Mesendoderm (in vitro differentiated cells): ENCODE results near the gene ANXA9.

Experiments
- DNase-seq: peaks from one replicate; pipeline ENCODE4 v3.0.0; 2013
- H2AK5ac ChIP-seq: 2 replicates; pipeline ENCODE4 v1.6.1; 2013; ENCODE audit warnings: low read length, inconsistent platforms
- H2BK120ac ChIP-seq: 2 replicates; pipeline ENCODE4 v1.6.1; 2013; ENCODE audit warnings: low read depth, mild to moderate bottlenecking, low read length, moderate library complexity, mixed read lengths
- H2BK15ac ChIP-seq: replicated peaks from 2 replicates; pipeline ENCODE4 v1.6.1; 2013; ENCODE audit warnings: low read depth, mild to moderate bottlenecking, moderate library complexity
- H2BK5ac ChIP-seq: 2 replicates; pipeline ENCODE4 v1.6.1; 2013; ENCODE audit warnings: low read length, inconsistent platforms
- H3K18ac ChIP-seq: 2 replicates; pipeline ENCODE4 v1.6.1; 2013; ENCODE audit warnings: mild to moderate bottlenecking, low read length, mixed read lengths
- H3K23ac ChIP-seq: one replicate; pipeline ENCODE4 v1.6.1; 2013; ENCODE audit warnings: low read length
- H3K27ac ChIP-seq: 2 replicates; pipeline ENCODE4 v1.5.1; 2013; ENCODE audit warnings: low read depth, mild to moderate bottlenecking, inconsistent platforms, low read length, moderate library complexity
- H3K27me3 ChIP-seq: 2 replicates; pipeline ENCODE4 v1.6.1; 2013; ENCODE audit warnings: low read length, control low read depth, mild to moderate bottlenecking, inconsistent platforms; ENCODE audit not compliant: insufficient read depth, poor library complexity
- H3K36me3 ChIP-seq: 2 replicates; pipeline ENCODE4 v1.6.1; 2013; ENCODE audit warnings: low read length, inconsistent platforms; ENCODE audit not compliant: control insufficient read depth, insufficient read depth
- H3K4ac ChIP-seq: one replicate; pipeline ENCODE4 v1.6.1; 2013; ENCODE audit warnings: low read depth, mild to moderate bottlenecking, low read length, moderate library complexity
- H3K4me1 ChIP-seq: 2 replicates; pipeline ENCODE4 v1.6.1; 2013; ENCODE audit warnings: low read depth, low read length, inconsistent platforms; ENCODE audit not compliant: control insufficient read depth
- H3K4me2 ChIP-seq: 2 replicates; pipeline ENCODE4 v1.6.1; 2013; ENCODE audit warnings: low read length
- H3K4me3 ChIP-seq: 2 replicates; pipeline ENCODE4 v1.5.1; 2013; ENCODE audit warnings: mild to moderate bottlenecking, low read length
- H3K56ac ChIP-seq: one replicate; pipeline ENCODE4 v1.6.1; 2013; ENCODE audit warnings: low read length
- H3K79me1 ChIP-seq: 2 replicates; pipeline ENCODE4 v1.6.1; 2013; ENCODE audit warnings: low read length, inconsistent platforms
- H3K79me2 ChIP-seq: 2 replicates; pipeline ENCODE4 v1.6.1; 2013; ENCODE audit warnings: mild to moderate bottlenecking, low read length; ENCODE audit not compliant: control insufficient read depth, insufficient read depth
- H3K9ac ChIP-seq: 2 replicates; pipeline ENCODE4 v1.6.1; 2013; ENCODE audit warnings: low read length, inconsistent platforms
- H4K5ac ChIP-seq: one replicate; pipeline ENCODE4 v1.6.1; 2013; ENCODE audit warnings: low read length
- H4K8ac ChIP-seq: one replicate; pipeline ENCODE4 v1.6.1; 2013; ENCODE audit warnings: low read depth, mild to moderate bottlenecking, control low read depth, low read length, moderate library complexity
- WGBS: extraction: QIAGEN DNeasy Blood & Tissue Kit; methylation state at CpG from one replicate; pipeline ENCODE4 v1.1.7; 2013; ENCODE audit warnings: low lambda C conversion rate, missing lambda C conversion rate; ENCODE audit not compliant: insufficient coverage; ENCODE audit errors: extremely low coverage; 5-methylcytosine and 5-hydroxymethylcytosine counted together

The ANXA9 gene

GRCh38 chr1:150960646-150961045, 21.4 kb upstream of the ANXA9 start:
- H4K5ac ChIP-seq: no peak overlapping the region
- no peak overlapping the region for H3K4ac ChIP-seq
- no peak overlapping the region for H3K4me3 ChIP-seq
- WGBS: no CpG with 5 or more reads among the region's 7 CpGs
- no peaks in the 10 kb centered on the region for H3K79me2 ChIP-seq
- no peak overlapping the region for H2BK5ac ChIP-seq
- peaks cover 33% of the 10 kb centered on the region for H3K36me3 ChIP-seq
- no peak overlapping the region for H3K4me2 ChIP-seq
- no peak overlapping the region for H2BK15ac ChIP-seq
- no peak overlapping the region for H3K18ac ChIP-seq
- no peak overlapping the region for H2BK120ac ChIP-seq
- H2AK5ac ChIP-seq: no peak overlapping the region
- no peaks in the 10 kb centered on the region for H3K27me3 ChIP-seq
- no peak overlapping the region for H3K9ac ChIP-seq
- H3K79me1 ChIP-seq: no peaks in the 10 kb centered on the region
- H3K56ac ChIP-seq: no peak overlapping the region
- no peak overlapping the region for H3K27ac ChIP-seq
- DNase-seq: no peak
- H4K8ac ChIP-seq: no peak overlapping the region
- H3K4me1 ChIP-seq: no peaks in the 10 kb centered on the region
- H3K23ac ChIP-seq: no peak overlapping the region

- Histone ChIP-seq H3K9ac (no peak overlapping the region), H3K56ac (no peak overlapping the region), H3K23ac (no peak overlapping the region), H2AK5ac (no peak overlapping the region), H2BK5ac (no peak overlapping the region), H3K4ac (no peak overlapping the region), H3K18ac (no peak overlapping the region), H3K27ac (no peak overlapping the region), H3K4me1 (no peaks in the 10 kb centered on the region), H2BK120ac (no peak overlapping the region), H4K5ac (no peak overlapping the region), H3K27me3 (no peaks in the 10 kb centered on the region), H3K4me3 (no peak overlapping the region), H3K4me2 (no peak overlapping the region), H4K8ac (no peak overlapping the region), H3K79me1 (no peaks in the 10 kb centered on the region), H3K79me2 (no peaks in the 10 kb centered on the region), H3K36me3 (peaks cover 38% of the 10 kb centered on the region), H2BK15ac (no peak overlapping the region)
- no peak for DNase-seq
- no CpG with 5 or more reads among the region's 4 CpGs for WGBS
These were observed 20.3 kb upstream of the ANXA9 start for GRCh38 chr1:150961756-150962155.

GRCh38 chr1:150963321-150964163, 18.6 kb upstream of the ANXA9 start:
- no peak overlapping the region for H3K4ac ChIP-seq
- no peak overlapping the region for H3K23ac ChIP-seq
- H3K18ac ChIP-seq: no peak overlapping the region
- peaks cover 49% of the 10 kb centered on the region for H3K36me3 ChIP-seq
- H4K5ac ChIP-seq: no peak overlapping the region
- peaks cover 9% of the 10 kb centered on the region for H3K79me1 ChIP-seq
- no peaks in the 10 kb centered on the region for H3K4me1 ChIP-seq
- DNase-seq: no peak
- H2AK5ac ChIP-seq: no peak overlapping the region
- H2BK15ac ChIP-seq: no peak overlapping the region
- H3K9ac ChIP-seq: no peak overlapping the region
- H2BK5ac ChIP-seq: no peak overlapping the region
- no peak overlapping the region for H3K27ac ChIP-seq
- no CpG with 5 or more reads among the region's 10 CpGs for WGBS
- H3K4me3 ChIP-seq: no peak overlapping the region
- no peak overlapping the region for H4K8ac ChIP-seq
- H3K56ac ChIP-seq: no peak overlapping the region
- peaks cover 2% of the 10 kb centered on the region for H3K79me2 ChIP-seq
- no peak overlapping the region for H2BK120ac ChIP-seq
- no peaks in the 10 kb centered on the region for H3K27me3 ChIP-seq
- no peak overlapping the region for H3K4me2 ChIP-seq

- Histone ChIP-seq H3K4me3 (no peak overlapping the region), H3K23ac (no peak overlapping the region), H4K5ac (no peak overlapping the region), H3K36me3 (peaks cover 52% of the 10 kb centered on the region), H3K4me2 (no peak overlapping the region), H2BK5ac (no peak overlapping the region), H3K4me1 (no peaks in the 10 kb centered on the region), H3K4ac (no peak overlapping the region), H3K79me2 (peaks cover 8% of the 10 kb centered on the region), H3K56ac (no peak overlapping the region), H2BK15ac (no peak overlapping the region), H3K18ac (no peak overlapping the region), H3K27me3 (no peaks in the 10 kb centered on the region), H3K27ac (no peak overlapping the region), H2AK5ac (no peak overlapping the region), H3K79me1 (peaks cover 14% of the 10 kb centered on the region), H4K8ac (no peak overlapping the region), H3K9ac (no peak overlapping the region), H2BK120ac (no peak overlapping the region)
- DNase-seq: no peak
- WGBS: no CpG with 5 or more reads among the region's 5 CpGs
These were observed 18.0 kb upstream of the ANXA9 start for GRCh38 chr1:150964164-150964489.

DNA sequence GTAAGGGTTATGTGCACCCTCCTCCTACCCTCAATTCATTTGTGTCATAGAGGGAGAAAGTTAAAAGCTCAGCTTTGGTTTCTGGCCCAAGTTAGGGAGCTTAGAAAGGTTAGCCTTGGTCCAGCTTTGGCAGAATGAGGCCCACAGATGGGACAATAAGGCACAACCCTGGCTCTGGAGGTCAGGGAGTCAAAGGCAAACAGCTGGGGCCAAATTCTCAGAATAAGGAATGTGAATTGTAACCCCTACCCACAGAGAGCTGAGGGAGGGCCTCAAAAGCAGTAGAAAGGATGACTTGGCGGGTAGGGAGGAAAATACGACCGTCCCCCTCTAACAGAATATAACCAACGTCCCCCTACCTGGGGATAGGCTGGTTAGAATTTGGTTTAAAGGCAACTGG, 16.5 kb upstream of the ANXA9 start:
- Histone ChIP-seq H2BK5ac (no peak overlapping the region), H3K18ac (no peak overlapping the region), H3K27me3 (no peaks in the 10 kb centered on the region), H3K79me2 (peaks cover 19% of the 10 kb centered on the region), H3K4me1 (no peaks in the 10 kb centered on the region), H3K4ac (no peak overlapping the region), H2AK5ac (no peak overlapping the region), H3K27ac (no peak overlapping the region), H3K36me3 (peaks cover 45% of the 10 kb centered on the region), H4K5ac (no peak overlapping the region), H3K4me3 (no peak overlapping the region), H4K8ac (no peak overlapping the region), H3K79me1 (peaks cover 14% of the 10 kb centered on the region), H3K56ac (no peak overlapping the region), H3K4me2 (no peak overlapping the region), H2BK15ac (no peak overlapping the region), H3K9ac (no peak overlapping the region), H2BK120ac (no peak overlapping the region), H3K23ac (no peak overlapping the region)
- DNase-seq: no peak
- no CpG with 5 or more reads among the region's 4 CpGs for WGBS

DNA sequence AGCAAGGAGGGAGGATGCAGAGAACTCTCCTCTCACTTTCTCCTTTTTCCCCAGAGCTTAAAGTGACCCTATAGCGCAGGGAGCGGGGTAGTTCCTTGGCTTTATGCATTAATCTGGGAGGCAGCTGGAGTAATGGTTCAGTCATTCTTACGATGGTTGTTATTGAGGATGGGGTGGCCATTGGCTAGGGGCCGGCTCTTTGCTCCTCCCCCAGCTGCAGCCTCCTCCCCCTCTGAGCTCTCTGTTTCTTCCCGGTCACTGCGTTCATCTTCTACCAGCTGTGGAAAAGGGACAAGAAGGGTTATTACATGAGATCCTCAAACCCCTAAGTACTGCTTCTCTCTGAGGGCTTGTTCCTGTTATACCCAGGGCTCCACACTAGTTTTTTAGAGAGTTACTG, 16.1 kb upstream of the ANXA9 start:
- Histone ChIP-seq H3K36me3 (peaks cover 44% of the 10 kb centered on the region), H3K27me3 (no peaks in the 10 kb centered on the region), H2BK15ac (no peak overlapping the region), H2BK5ac (no peak overlapping the region), H2BK120ac (no peak overlapping the region), H4K8ac (no peak overlapping the region), H3K27ac (no peak overlapping the region), H4K5ac (no peak overlapping the region), H3K23ac (no peak overlapping the region), H3K79me1 (peaks cover 17% of the 10 kb centered on the region), H3K4ac (no peak overlapping the region), H3K18ac (no peak overlapping the region), H3K56ac (no peak overlapping the region), H3K9ac (no peak overlapping the region), H3K4me2 (no peak overlapping the region), H3K4me1 (peaks cover 3% of the 10 kb centered on the region), H3K79me2 (peaks cover 23% of the 10 kb centered on the region), H3K4me3 (no peak overlapping the region), H2AK5ac (no peak overlapping the region)
- no peak for DNase-seq
- WGBS: no CpG with 5 or more reads among the region's 6 CpGs
